Stimulated activated CD8-positive, alpha-beta memory T cell treated with anti-CD3 and anti-CD28 coated beads, Interleukin-15, amount 100 ng/mL, for 24 hours (primary cell): ENCODE measurements around the gene LRRC46.

Experiments used
- DNase-seq: peaks from one replicate; pipeline ENCODE4 v3.0.0-alpha.2; 2020; ENCODE audit warnings: low read depth

Gene LRRC46

GRCh38 chr17:47810200-47810821 is 21.2 kb upstream of the LRRC46 start:
- no peak for DNase-seq

- DNase-seq, result no peak
Observed at GRCh38 chr17:47810901-47811635, 20.4 kb upstream of the LRRC46 start.

GRCh38 chr17:47811709-47812108 is 19.8 kb upstream of the LRRC46 start:
- no peak for DNase-seq

- no peak for DNase-seq
Observed at GRCh38 chr17:47812146-47812920, 19.1 kb upstream of the LRRC46 start.

GRCh38 chr17:47813077-47813476 is 18.4 kb upstream of the LRRC46 start:
- no peak for DNase-seq

- DNase-seq, result no peak
Observed at GRCh38 chr17:47813512-47814031, 17.9 kb upstream of the LRRC46 start.

GRCh38 chr17:47815106-47815918 is 16.2 kb upstream of the LRRC46 start:
- no peak for DNase-seq

GRCh38 chr17:47816111-47816735 is 15.2 kb upstream of the LRRC46 start:
- DNase-seq, result no peak

- no peak for DNase-seq
Observed at GRCh38 chr17:47816947-47817346, 14.5 kb upstream of the LRRC46 start.

- no peak for DNase-seq
Observed at GRCh38 chr17:47818002-47818695, 13.3 kb upstream of the LRRC46 start.

GRCh38 chr17:47819475-47819874 is 12.0 kb upstream of the LRRC46 start:
- DNase-seq, result no peak

GRCh38 chr17:47820033-47820789 is 11.3 kb upstream of the LRRC46 start:
- no peak for DNase-seq

GRCh38 chr17:47821031-47821423 is 10.4 kb upstream of the LRRC46 start:
- DNase-seq, result no peak

- peak; percentile 36 for DNase-seq
Observed at GRCh38 chr17:47821424-47822391, 9.8 kb upstream of the LRRC46 start, which contains the start of gene OSBPL7. OSBPL7 (minus strand) TSS chr17:47821794; CDS start chr17:47820278, 1,516 bp downstream.

GRCh38 chr17:47822785-47823184 is 8.7 kb upstream of the LRRC46 start:
- no peak for DNase-seq

GRCh38 chr17:47823519-47823918 is 8.0 kb upstream of the LRRC46 start:
- DNase-seq, result no peak

GRCh38 chr17:47829870-47830269 is 1.6 kb upstream of the LRRC46 start:
- no peak for DNase-seq

GRCh38 chr17:47830396-47831002 is 971 bp upstream of the LRRC46 start:
- no peak for DNase-seq
